Stimulated activated CD4-positive, alpha-beta T cell treated with anti-CD3 and anti-CD28 coated beads, Interleukin-12 subunit alpha, Interleukin-12 subunit beta, amount 100 ng/mL, for 4 hours (primary cell): ENCODE results near the gene ZNRF3.
"Not testable (repeated sequence)": the region's sequence is repeated elsewhere in the genome, so short reads cannot be mapped to it uniquely, and the experiment has no call there.

Source experiments
- DNase-seq: peaks from one replicate; pipeline ENCODE4 v3.0.0-alpha.2; 2020

ZNRF3 gene

DNA sequence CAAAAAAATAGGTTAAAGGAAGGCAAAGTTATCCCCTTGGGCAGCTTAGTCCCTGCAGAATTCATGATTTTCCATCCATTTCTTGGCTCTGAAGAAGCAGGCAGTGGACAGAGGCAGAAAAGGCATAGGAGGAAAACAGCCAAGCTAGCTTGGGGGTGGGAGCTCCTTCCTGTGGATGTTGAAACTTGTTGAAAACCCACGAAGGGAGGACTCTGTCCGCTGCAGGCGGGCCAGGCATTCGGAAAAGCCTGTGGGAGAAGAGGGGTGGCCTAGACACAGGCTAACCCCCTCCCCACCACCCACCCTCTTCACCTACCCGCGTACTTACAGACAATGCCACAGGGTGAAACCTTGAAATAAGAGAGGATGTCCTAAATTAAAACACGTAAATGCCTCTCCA lies 106.1 kb downstream of the ZNRF3 start:
- DNase-seq = no peak

DNA sequence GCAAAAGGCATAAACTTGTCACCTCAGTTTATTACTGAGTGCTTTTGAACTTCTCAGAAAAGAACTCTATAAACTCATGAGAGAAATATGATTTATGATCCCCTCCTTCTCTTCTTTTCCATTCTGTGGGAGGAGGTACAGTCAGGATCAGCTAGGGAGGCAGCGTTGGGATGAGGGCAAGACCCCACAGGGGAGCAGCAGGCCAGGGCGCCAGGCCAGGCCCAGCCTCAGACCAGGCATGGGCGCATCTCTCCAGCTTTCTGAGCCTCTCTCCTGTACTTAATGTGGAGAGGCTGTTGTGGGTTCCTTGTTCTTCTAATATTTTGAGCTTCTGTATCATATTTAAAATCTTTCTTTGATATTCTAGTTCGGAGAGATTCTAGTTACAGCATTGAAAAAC lies 106.5 kb downstream of the ZNRF3 start:
- no peak for DNase-seq

DNA sequence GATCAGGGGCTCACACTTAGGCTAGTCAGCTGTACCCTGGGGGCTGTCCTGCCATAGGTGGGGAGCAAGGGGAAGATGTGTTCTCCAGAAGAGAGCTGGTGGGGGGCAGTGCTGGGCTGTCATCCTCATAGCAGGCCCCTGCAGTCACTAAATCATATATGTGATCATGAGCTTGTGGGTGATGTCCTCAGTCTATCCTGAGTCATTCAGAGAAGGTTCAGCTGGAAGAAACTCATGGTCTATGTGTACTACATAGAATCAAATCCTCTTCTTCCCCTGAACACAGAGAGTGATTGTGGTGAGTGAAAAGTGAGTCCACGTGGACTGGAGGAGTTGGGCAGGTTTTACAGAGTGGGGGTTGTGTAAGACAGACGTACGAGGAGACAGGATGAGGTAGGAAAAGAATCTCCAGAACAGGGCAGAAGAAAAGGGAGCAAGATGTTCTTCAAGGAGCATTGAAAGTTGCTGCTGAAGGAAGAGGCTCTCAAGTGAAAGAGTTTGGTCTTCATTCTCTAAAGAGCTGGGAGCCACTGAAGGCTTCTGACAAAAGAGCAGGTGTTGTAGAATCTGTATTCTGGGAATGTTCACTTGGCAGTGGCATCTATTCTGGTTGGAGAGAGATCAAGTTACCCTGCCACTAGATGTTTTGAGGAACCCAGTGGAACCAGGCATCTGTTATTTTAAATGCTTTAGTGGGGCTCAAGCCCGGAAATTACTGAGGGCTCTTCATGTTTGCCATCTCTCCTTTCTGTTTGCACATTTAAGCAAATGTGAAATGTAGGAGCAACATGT lies 109.4 kb downstream of the ZNRF3 start:
- no peak for DNase-seq

DNA sequence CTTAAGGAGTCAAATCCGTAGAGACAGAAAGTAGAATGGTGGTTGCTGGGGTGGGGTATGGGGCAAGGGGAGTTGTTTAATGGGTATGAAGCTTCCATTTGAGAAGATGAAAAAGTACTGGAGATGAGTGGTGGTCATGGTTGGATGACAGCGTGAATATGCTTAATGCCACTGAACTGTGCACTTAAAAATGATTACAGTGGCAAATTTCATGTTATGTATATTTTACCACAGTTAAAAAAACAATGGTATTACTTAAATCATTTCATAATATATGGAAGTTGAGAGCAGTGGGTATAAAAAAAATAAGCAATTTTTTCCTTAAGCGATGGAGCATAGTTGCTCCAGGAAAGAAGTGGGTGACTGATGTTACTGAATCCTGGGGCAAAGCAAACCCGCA lies 111.2 kb downstream of the ZNRF3 start:
- no peak for DNase-seq

DNA sequence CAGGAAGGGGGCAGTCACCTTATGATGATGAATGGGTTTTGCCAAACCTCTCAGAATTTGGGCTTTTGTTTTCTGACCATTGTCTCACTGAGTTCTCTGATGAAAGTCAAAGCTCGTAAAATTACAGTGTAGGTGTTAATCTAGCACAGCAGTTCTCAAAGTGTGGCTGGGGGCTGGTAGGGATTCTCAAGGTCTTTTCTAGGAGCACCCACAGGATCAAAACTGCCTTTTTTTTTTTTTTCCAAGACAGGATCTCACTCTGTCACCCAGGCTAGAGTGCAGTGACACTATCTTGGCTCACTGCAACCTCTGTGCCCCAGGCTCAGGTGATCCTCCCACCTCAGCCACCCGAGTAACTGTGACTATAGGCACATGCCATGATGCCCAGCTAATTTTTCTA lies 112.2 kb downstream of the ZNRF3 start:
- no peak for DNase-seq

DNA sequence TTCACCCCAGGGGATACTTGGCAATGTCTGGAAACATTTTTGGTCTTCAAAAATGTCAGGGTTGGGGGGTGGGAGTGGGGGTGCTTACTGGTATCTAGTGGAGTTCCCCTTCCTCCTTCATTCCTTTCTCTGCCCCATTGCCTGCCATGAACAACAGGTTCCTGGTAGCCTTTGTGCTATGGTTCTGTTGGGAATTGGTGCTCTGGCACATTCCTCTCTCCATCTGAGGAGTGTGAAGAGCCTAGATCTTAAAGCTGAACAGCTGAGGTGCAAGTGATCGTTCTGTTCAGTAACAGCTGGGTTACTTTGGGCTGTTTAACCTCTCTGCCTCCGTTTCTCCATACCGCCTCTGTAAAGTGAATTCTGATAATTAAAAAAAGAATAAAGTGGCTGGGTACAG lies 114.0 kb downstream of the ZNRF3 start:
- no peak for DNase-seq

DNA sequence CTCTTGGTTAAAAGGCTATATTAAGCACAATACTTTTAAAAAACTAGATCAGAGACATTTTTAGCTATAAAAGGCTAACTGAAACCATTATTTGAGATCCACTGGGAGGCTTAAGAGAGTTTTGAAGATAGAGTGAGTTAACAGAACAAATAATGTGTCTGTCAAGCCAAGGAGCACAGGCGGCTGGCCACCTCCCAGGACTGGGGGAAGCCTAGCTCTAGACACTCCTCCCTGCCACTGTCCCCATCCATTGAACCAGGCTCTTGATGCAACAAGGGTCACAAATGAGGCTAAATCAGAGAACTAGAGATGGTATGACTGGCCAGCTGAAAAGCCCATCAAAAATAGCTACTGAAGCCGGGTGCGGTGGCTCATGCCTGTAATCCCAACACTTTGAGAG lies 115.3 kb downstream of the ZNRF3 start:
- DNase-seq = no peak

DNA sequence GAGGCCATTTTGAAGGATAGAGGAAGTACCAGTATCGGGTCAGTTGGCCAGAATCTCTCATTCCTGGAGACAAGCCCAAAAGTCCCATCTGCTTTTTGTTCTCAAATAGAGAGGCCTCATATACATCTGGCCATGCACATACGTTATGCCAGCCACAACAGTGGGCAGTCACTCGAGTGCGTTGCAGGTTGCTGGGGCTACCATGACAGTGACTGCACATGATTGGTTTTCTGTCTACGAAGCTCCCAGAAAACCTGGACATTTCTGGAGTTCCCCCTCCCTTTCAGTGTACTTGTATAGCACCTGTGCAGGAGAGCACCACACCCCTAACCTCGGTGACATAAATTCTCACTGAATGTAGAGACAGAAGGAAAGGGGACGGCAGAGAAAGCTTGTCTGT lies 116.1 kb downstream of the ZNRF3 start:
- DNase-seq = no peak

DNA sequence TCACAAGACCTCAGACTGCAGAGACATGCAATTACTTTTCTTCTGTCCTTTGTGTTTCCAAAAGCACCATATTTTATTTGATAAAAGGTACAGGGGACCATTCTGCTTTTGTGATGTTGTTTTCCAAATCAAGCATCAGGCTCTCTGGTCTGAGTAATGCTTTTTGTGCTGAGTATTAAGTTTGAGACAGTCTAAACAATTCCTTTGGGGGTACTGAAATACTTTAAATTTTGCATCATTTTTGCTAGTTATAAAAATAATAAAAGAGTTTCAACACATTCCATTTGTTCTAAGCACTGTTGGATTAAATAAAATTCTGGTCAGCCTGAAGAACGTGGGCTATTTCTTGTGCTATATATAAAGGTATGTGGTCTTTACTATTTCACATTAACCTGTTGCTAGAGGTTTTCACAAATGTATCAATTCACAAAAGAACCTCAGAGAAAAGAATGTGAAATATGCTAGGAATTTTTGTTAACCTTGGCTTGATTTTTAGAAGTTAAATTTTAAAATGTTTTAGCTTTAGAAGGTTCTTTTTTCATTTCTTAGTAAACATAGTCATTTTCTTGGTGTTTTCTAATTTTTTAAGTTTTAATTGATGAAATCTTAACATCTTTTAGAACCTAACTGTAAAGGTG lies 116.7 kb downstream of the ZNRF3 start:
- DNase-seq = no peak

DNA sequence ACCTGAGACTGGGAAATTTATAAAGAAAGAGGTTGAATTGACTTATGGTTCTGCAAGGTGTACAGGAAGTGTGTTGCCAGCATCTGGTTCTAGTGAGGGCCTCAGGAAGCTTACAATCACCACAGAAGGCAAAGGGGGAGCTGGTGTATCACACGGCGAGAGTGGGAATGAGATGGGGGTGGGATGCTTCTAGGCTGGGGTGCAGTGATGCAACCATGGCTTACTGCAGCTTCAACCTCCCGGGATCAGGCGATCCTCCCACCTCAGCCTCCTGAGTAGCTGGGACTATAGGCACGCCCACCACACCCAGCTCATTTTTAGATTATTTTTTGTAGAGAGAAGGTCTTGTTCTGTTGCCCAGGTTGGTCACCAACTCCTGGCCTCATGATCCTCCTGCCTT lies 117.3 kb downstream of the ZNRF3 start:
- DNase-seq = no peak

DNA sequence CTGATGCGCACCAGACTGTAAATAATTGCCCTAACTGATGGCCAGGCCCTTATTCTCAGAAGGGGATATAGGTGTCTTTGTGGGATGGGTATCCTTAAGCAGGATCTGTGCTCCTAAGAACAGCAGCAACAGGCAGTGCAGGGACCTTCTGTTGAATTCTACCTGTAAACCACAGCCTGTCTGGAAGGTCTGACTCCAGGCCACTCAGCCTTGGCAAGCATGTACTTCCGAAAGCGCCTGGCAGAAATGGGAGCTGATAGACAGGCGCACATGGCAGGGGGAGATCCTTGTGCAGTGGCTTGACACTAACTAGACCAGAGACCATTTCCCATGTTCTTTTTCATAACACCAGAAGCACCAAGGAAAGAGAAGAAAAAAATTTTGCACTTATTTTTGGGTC lies 119.2 kb downstream of the ZNRF3 start:
- DNase-seq = no peak

DNA sequence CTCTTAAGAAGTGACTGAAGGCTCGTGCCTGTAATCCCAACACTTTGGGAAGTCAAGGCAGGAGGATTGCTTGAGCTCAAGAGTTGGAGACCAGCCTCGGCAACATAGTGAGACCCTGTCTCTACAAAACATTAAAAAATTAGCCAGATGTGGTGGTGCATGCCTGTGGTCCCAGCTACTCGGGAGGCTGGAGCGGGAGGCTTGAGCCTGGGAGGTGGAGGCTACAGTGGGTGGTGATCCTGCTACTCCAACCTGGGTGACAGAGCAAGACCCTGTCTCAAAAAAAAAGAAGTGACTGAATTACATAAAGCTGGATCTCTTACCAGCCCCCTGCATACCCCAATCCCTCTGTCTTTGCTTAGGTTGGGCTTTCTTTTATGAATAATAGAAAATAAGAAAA lies 120.2 kb downstream of the ZNRF3 start:
- no peak for DNase-seq

DNA sequence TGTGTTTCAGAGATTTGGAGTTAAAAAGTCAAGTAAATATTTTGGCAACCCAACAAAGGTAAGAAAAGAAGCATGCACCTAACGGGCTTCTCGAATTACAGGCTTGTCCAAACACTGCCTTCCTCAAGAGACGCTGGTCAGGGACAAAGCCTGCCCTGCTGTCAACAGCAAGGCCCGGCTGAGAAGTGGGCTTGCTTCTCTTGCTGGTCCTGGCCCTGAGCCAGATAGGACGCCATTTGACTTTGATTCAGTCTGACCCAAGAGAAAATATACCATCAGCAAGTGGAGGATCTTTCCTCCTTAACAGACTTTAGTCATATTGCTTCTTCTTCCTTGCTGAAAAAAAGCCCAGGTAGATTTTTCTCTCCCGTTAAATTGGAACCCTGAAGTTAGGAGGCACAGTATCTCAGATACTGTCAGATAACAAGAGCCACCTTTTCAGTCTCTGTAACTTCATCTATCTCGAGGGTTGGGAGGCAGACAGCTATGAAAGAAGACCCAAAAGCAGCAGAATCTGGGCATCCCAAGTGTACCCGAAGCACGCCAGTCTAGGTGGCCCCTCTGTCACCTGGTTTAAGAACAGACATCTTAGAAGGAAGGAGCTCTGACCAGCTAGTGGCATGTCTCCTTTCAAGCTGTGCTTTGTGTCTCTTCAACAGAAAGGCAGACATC lies 120.7 kb downstream of the ZNRF3 start:
- DNase-seq = no peak

DNA sequence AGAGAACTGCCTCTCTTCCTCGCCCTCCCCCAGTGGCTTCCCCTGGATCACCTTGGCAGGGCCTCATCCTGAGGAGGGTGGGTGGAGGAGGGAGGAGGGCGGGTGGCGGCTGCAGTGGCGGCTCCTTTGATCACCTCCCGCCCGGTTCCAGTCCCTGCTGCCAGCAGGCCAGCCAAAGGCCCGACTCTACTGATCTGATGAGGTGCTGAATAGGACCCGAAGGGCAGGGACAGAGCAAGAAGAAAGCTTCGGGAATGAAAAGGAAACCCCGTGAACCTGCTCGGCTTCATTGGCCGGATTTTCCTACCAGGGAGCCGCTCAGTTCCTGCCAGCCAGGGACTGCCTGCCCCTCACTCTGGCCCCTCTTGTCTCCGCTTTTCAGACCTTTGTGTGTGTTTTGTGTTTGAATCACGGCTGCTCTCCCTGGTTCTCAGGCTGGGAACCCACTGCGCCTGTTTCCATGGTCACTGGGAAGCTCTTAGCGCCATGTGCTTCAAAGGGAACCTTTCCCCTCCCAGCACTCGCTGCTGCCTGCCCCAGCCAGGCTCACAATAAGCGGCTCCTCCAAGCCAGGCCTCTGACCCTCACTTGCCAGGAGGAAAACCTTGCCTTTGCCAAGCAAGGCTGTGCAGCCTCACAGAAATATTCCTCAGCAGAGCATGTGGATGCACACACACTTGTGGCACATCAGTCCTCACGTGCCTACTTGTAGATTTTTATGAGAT lies 121.4 kb downstream of the ZNRF3 start:
- no peak for DNase-seq

DNA sequence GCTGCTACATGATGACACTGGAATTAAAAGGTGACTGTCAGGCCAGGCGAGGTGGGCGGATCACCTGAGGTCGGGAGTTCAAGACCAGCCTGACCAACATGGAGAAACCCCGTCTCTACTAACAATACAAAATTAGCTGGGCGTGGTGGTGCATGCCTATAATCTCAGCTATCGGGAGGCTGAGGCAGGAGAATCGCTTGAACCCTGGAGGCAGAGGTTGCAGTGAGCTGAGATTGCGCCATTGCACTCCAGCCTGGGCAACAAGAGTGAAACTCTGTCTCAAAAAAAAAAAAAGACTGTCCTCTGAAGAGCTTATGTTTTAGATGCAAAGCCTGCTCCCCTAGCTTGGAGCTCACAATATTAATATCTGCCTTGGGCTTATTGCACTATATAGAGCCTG lies 122.4 kb downstream of the ZNRF3 start:
- not testable (repeated sequence) for DNase-seq

DNA sequence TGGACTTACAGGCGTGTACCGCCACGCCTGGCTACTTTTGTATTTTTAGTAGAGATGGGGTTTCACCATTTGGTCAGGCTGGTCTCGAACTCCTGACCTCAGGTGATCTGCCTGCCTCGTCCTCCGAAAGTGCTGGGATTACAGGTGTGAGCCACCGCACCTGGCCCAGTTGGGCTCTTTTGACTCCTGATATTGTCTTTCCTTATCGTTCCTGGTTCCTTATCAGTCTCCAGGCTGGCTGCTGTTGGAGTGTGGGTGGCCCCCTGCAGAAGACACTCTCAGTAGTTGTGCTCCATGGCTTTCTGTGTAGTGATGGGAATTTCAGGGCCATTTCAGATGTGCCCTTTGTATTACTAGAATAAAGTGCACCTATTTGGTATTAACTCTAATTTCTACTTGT lies 123.0 kb downstream of the ZNRF3 start:
- DNase-seq = no peak

DNA sequence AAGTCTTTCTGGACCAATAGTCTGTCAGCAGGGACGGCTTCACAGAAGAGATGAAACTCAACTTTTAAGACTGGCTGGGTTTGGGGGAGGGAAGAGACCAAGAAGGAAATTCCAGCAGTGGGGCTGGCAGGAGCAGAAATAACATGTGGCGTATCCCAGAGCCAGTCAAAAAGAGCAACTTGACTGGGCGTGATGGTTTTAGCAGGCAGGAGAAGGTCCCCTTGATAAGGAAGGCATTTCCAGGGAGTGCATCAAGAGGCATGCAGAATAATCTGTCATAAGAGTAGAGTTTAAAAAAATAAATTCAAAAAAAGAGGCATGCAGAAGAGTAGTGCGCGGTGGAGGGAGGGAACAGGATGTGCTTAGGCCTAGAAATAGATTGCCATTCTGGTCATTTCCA lies 125.8 kb downstream of the ZNRF3 start:
- no peak for DNase-seq

DNA sequence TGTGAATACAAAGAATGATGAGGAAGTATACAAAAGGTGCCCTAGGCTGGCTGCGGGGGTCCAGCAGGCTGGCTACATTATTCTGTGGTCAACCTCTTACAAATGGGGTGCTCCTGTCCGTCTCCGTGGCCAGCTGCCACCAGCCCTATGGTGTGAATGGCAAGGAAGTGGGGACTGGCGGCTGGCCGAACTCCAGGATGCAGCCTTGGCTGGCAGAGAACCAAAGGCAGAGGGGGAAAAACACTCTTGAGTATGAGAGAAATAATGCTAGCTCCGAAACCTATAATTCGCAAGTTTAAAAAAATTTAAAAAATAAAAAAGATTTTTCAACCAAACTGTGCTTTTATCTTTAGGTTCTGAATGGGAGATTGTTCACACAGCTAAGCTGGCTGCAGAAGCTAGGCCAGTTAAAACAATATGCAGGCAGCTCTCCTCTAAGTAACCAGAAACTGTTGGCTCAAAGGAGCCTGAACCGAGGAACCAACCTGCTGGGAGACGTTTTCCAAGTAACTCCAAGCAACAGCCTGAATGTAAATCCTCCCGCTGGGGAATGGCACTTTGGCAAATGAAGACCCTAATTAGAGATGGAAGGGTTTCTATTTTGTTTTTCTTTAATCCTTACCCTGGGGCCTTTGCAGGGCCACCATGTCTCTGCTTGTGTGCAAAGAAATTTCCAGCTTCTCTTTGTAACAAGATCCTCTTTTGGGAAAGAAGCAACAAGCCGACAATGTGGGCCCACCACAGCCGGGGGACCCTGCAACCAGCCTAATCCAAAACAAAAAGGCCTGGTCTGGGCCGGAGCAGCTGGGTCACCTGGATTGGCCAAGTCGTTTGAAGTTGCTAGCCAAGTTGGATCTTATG lies 128.1 kb downstream of the ZNRF3 start:
- DNase-seq = no peak

DNA sequence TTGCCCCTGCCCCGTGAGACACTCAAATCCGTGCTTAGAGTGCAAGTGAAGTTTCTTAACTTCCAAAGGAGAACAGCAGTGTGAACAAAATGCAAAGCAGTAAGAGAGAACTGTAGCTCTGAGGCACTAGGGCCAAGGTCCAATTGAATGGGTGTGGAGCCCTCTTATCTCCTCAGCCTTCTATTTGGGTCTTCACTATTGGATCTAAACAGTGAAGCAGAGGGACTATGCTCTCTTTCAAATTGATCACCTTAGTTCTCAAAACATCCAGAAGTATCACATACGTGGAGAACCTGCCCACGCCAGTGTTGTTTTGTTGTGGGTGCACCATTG lies 128.7 kb downstream of the ZNRF3 start:
- DNase-seq = no peak

DNA sequence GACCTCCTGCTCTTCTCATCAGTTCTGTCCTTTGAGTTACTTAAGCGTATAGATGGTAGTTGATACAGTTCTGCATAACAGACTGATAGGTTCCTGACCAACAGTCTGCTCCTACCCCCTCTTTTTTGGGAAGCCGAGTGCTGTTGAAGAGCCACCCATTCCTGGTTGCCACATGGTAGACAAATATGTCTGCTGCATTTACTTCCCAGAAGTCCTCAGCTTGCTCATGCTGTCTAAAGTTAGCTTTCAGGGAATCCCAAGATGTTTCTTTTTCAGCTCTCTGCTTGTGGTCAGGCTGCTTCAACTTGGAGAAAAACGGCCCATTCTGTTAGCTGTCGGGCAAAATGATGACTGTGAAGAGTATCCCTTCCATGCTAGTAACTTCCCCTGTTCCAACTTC lies 129.6 kb downstream of the ZNRF3 start:
- DNase-seq = no peak

DNA sequence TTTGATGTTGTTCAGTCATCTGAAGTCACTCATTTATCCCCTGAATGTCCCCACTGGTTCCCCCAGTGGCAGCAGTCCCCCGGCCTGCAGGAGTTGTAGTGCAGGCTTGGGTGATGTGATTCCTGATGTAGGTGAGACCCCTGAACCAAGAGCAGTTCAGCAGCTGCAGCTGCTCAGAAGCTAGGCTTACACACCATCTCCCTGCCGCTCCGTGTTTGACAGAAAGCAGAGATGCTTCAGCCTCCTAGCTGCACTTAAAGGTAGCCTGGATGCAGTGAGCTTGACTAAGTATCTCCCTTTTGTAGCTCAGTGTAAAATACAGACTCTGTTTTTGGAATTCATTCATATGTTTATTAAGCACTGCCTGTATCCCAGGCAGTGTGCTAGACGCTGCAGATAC lies 130.9 kb downstream of the ZNRF3 start:
- no peak for DNase-seq

DNA sequence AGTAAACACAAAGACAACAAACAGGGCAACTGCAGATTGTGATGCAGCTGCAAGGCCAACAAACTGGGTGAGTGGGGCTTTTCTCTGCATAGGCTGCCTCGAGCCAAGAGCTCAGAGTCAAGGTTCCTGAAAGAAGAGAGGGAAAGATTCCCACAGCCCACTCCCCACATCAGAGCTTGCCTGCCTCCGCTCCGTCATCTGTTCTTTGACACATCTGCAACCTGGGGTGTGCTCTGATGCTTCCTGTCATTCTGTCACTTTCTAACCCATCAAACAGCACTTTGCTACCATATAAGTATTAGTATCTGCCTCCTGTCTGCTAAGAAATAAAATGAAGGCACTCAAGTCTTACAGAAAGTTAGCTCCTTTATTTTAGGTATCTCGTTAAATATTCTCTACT lies 131.4 kb downstream of the ZNRF3 start:
- no peak for DNase-seq
